Uterus (tissue), 4 donors: ENCODE results near the gene TTC3. TPM values are rescaled to one million over a fixed set of nuclear protein-coding genes. Genes with fewer than 3 reads are reported as not detected.

Source experiments
- DNase-seq, 2 donors: peaks; one replicate each; pipeline ENCODE4 v3.0.0-alpha.2; 2019 to 2020
- H3K27ac ChIP-seq, 2 donors: fragments of 200-600 bp; sonication (generic); 1 replicate in 1 of 2; 2 replicates in 1 of 2; pipeline ENCODE4 v1.5.1; 2016 to 2018
- H3K27me3 ChIP-seq, 2 donors: fragments of 200-600 bp; sonication (generic); one replicate each; pipeline ENCODE4 v1.5.1; 2018 to 2019; ENCODE audit warnings: control low read depth in 1 of 2
- H3K36me3 ChIP-seq, 2 donors: fragments of 200-600 bp; sonication (generic); one replicate each; pipeline ENCODE4 v1.5.1; 2019; ENCODE audit warnings: control low read depth in 1 of 2
- H3K4me1 ChIP-seq, 2 donors: fragments of 200-600 bp; sonication (generic); one replicate each; pipeline ENCODE4 v1.5.1; 2018 to 2019; ENCODE audit warnings: control low read depth in 1 of 2
- H3K4me3 ChIP-seq, 2 donors: fragments of 200-600 bp; sonication (generic); 1 replicate in 1 of 2; 2 replicates in 1 of 2; pipeline ENCODE4 v1.5.1; 2018 to 2019; ENCODE audit warnings: mild to moderate bottlenecking in 1 of 2
- H3K9me3 ChIP-seq, 2 donors: fragments of 200-600 bp; sonication (generic); one replicate each; pipeline ENCODE4 v1.5.1; 2019; ENCODE audit warnings: control low read depth in 1 of 2
- CTCF ChIP-seq, 4 experiments: fragments of 200-600 bp in 2 of 4; fragments of 450-650 bp in 2 of 4; sonication (generic) in 2 of 4; IDR thresholded peaks; one replicate each; pipeline ENCODE4 v1.5.1; 2016 to 2019; ENCODE audit warnings: antibody characterized with exemption in 4 of 4, mild to moderate bottlenecking in 2 of 4, moderate library complexity in 1 of 4
- POLR2A ChIP-seq, 2 donors: fragments of 450-650 bp; IDR thresholded peaks; one replicate each; pipeline ENCODE4 v1.6.1; 2016; ENCODE audit warnings: antibody characterized with exemption in 2 of 2, mild to moderate bottlenecking in 1 of 2, moderate library complexity in 1 of 2
- intact Hi-C: fragments of 100-400 bp; cut with DNase I; formaldehyde crosslinking; loops from one replicate; pipeline ENCODE4 v1.15.1; 2023; ENCODE audit warnings: low total_unique reads
- total RNA-seq, 4 donors: library from RNA; depleted of rRNA in 3 of 4; stranded (reverse); fragments of >200 nt in 3 of 4; gene quantifications; one replicate each; pipeline versions ENCODE4 v1.1.0 to v1.2.4, GENCODE V29; 2014 to 2023
- donor health status: DM: yes; HTN: yes; CAD: no.

TTC3 gene
- total RNA-seq, 4 donors from 2014 or later = 104 to 522 (median 193) TPM

- Histone ChIP-seq H3K4me1 (no peaks in the 10 kb centered on the region), H3K27me3 (no peaks in the 10 kb centered on the region), H3K36me3 (no peaks in the 10 kb centered on the region), H3K9me3 (no peaks in the 10 kb centered on the region), H3K4me3 (no peak overlapping the region), H3K27ac (no peak overlapping the region)
- TF ChIP-seq CTCF (IDR thresholded peaks at IDR 0.05) = no peak
- no peak for TF ChIP-seq POLR2A (IDR thresholded peaks at IDR 0.05)
- intact Hi-C loops = no loop called here
- no peak for DNase-seq
These were observed 13.9 kb upstream of the TTC3 start for GRCh38 chr21:37059181-37059580.

- H3K4me1 ChIP-seq = no peaks in the 10 kb centered on the region
- H3K36me3 ChIP-seq = no peaks in the 10 kb centered on the region
- H3K27ac ChIP-seq = no peak overlapping the region
- intact Hi-C loops = no loop called here
- TF ChIP-seq POLR2A (IDR thresholded peaks at IDR 0.05) (no peak), CTCF (IDR thresholded peaks at IDR 0.05) (no peak)
- H3K4me3 ChIP-seq = no peak overlapping the region
- no peak for DNase-seq
- no peaks in the 10 kb centered on the region for H3K9me3 ChIP-seq
- no peaks in the 10 kb centered on the region for H3K27me3 ChIP-seq
These were observed 12.8 kb upstream of the TTC3 start for GRCh38 chr21:37060296-37060695.

GRCh38 chr21:37061926-37062592, 11.0 kb upstream of the TTC3 start:
- TF ChIP-seq CTCF (IDR thresholded peaks at IDR 0.05) (no peak), POLR2A (IDR thresholded peaks at IDR 0.05) (no peak)
- intact Hi-C loops = no loop called here
- Histone ChIP-seq H3K36me3 (no peaks in the 10 kb centered on the region), H3K27ac (no peak overlapping the region), H3K9me3 (no peaks in the 10 kb centered on the region), H3K4me1 (no peaks in the 10 kb centered on the region), H3K4me3 (no peak overlapping the region), H3K27me3 (no peaks in the 10 kb centered on the region)
- DNase-seq = no peak

GRCh38 chr21:37062593-37062935, 10.5 kb upstream of the TTC3 start:
- Histone ChIP-seq H3K4me1 (no peaks in the 10 kb centered on the region), H3K36me3 (no peaks in the 10 kb centered on the region), H3K9me3 (no peaks in the 10 kb centered on the region), H3K27ac (no peak overlapping the region), H3K4me3 (no peak overlapping the region), H3K27me3 (no peaks in the 10 kb centered on the region)
- intact Hi-C loops = no loop called here
- DNase-seq = no peak
- TF ChIP-seq POLR2A (IDR thresholded peaks at IDR 0.05) = no peak
- TF ChIP-seq CTCF (IDR thresholded peaks at IDR 0.05) = no peak

GRCh38 chr21:37063433-37063832, 9.6 kb upstream of the TTC3 start:
- Histone ChIP-seq H3K9me3 (no peaks in the 10 kb centered on the region), H3K4me3 (no peak overlapping the region), H3K36me3 (no peaks in the 10 kb centered on the region), H3K27me3 (no peaks in the 10 kb centered on the region), H3K4me1 (no peaks in the 10 kb centered on the region), H3K27ac (no peak overlapping the region)
- TF ChIP-seq CTCF (IDR thresholded peaks at IDR 0.05) (no peak), POLR2A (IDR thresholded peaks at IDR 0.05) (no peak)
- intact Hi-C loops = no loop called here
- DNase-seq = no peak
